GM23248 (cell line): ENCODE results near the gene SAP30BP.

ENCODE experiments used
- EZH2 ChIP-seq: fragments of 200-600 bp; sonication (generic); IDR thresholded peaks from 2 replicates; pipeline ENCODE4 v1.6.1; 2018; ENCODE audit warnings: antibody characterized with exemption, mild to moderate bottlenecking; ENCODE audit not compliant: insufficient read depth, poor library complexity, severe bottlenecking
- EZH2phosphoT487 ChIP-seq: fragments of 200-600 bp; sonication (generic); IDR thresholded peaks from 2 replicates; pipeline ENCODE4 v1.6.1; 2018; ENCODE audit warnings: antibody characterized with exemption, moderate library complexity, mild to moderate bottlenecking, low read depth; ENCODE audit not compliant: insufficient read depth

- TF ChIP-seq EZH2 (no peak), EZH2phosphoT487 (no peak)
These were observed 39.0 kb downstream of the SAP30BP start for GRCh38 chr17:75706042-75706728.
